Measurements from ENCODE around the gene STOX2. TPM values are rescaled to one million over a fixed set of nuclear protein-coding genes. Genes with fewer than 3 reads are reported as not detected.

The STOX2 gene
- total and polyA plus RNA-seq, 2 donors (not counting 3 experiments of a cell fraction or from before 2014, with no cell fraction given): 0.03 to 0.24 TPM

GRCh38 chr4:183966371-183966770, 61.3 kb downstream of the STOX2 start:
- DNase-seq (ENCODE audit: low read depth, low spot score) (no peak), FAIRE-seq (no peak)
- no peaks in the 10 kb centered on the region for H3K9me3 ChIP-seq (replicated peaks; ENCODE audit: control insufficient read depth, insufficient read depth, low read length)
- intact Hi-C loops (cut with micrococcal nuclease): no loop called here
- H4K20me1 ChIP-seq (replicated peaks; ENCODE audit: control insufficient read depth, extremely low read depth, insufficient read depth, low read length): no peaks in the 10 kb centered on the region
- H3K36me3 ChIP-seq (ENCODE audit: control insufficient read depth in 2 of 2, extremely low read depth in 1 of 2, insufficient read depth in 2 of 2, low read length in 2 of 2): no peaks in the 10 kb centered on the region
- H3K4me2 ChIP-seq (ENCODE audit: insufficient read depth, low read length): no peak overlapping the region
- no peak overlapping the region for H3K4me3 ChIP-seq (replicated peaks in 1 of 3; ENCODE audit: insufficient read depth in 1 of 3, low read depth in 1 of 3, low read length in 3 of 3)
- dilution Hi-C loops (cut with MboI; ENCODE audit: extremely low pct_ligation_motif_present, low sequenced_read_pairs): no loop called here
- no peaks in the 10 kb centered on the region for H3K4me1 ChIP-seq (ENCODE audit: control insufficient read depth, extremely low read depth, insufficient read depth, low read length)
- no peak overlapping the region for H2AFZ ChIP-seq (ENCODE audit: low read depth, low read length)
- TF ChIP-seq POLR2AphosphoS5 (IDR thresholded peaks at IDR 0.05; ENCODE audit: insufficient read depth, low read depth, low read length): no peak
- TF ChIP-seq CTCF (IDR thresholded peaks at IDR 0.05; ENCODE audit: extremely low read depth in 1 of 2, insufficient read depth in 1 of 2, low read depth in 1 of 2, low read length in 2 of 2): no peak
- no peak for TF ChIP-seq EZH2 (IDR thresholded peaks at IDR 0.05; ENCODE audit: borderline replicate concordance, low read depth, low read length, severe bottlenecking)
- no peak for TF ChIP-seq JUN (IDR thresholded peaks at IDR 0.05; ENCODE audit: borderline replicate concordance, insufficient read depth, insufficient read length, low read depth)
- TF ChIP-seq POLR2A (IDR thresholded peaks at IDR 0.05; ENCODE audit: low read depth, low read length): no peak
- no peak for TF ChIP-seq FOS (IDR thresholded peaks at IDR 0.05; ENCODE audit: borderline replicate concordance, insufficient read depth, low read length)
- no peak for TF ChIP-seq MYC (IDR thresholded peaks at IDR 0.05; ENCODE audit: low read depth, low read length)
- no peak for TF ChIP-seq GATA2 (IDR thresholded peaks at IDR 0.05; ENCODE audit: insufficient read depth, insufficient read length, low read depth, low read length)
- no peak for TF ChIP-seq MAX (IDR thresholded peaks at IDR 0.05; ENCODE audit: insufficient read depth, insufficient read length)
- ChIA-PET CTCF (no interaction called here), POLR2A (no interaction called here)
- no peaks in the 10 kb centered on the region for H3K27me3 ChIP-seq (ENCODE audit: control insufficient read depth in 2 of 2, insufficient read depth in 2 of 2, low read length in 2 of 2)
- no peak overlapping the region for H3K9ac ChIP-seq (replicated peaks; ENCODE audit: extremely low read depth, insufficient read depth, low read length)
- H3K27ac ChIP-seq (ENCODE audit: insufficient read depth, low read depth, low read length): no peak overlapping the region
- no peaks in the 10 kb centered on the region for H3K79me2 ChIP-seq (ENCODE audit: control insufficient read depth, insufficient read depth, low read length)
- BruUV-seq (replicated peaks): no TSS peak
- no peaks in the 10 kb centered on the region for H3K9me1 ChIP-seq (replicated peaks; ENCODE audit: control insufficient read depth, extremely low read depth, insufficient read depth, low read length)
